Upper lobe of left lung (tissue), 4 donors: ENCODE results near the gene GRK3.

Experiments
- POLR2A ChIP-seq, 4 donors: fragments of 450-650 bp; IDR thresholded peaks; one replicate each; pipeline ENCODE4 v1.5.1; 2016 to 2017; ENCODE audit warnings: antibody characterized with exemption in 4 of 4, mild to moderate bottlenecking in 2 of 4
- POLR2AphosphoS5 ChIP-seq, 2 donors: sonication (generic); formaldehyde crosslinking; IDR thresholded peaks; one replicate each; pipeline ENCODE4 v1.5.1; 2017; ENCODE audit warnings: antibody characterized with exemption in 2 of 2
- TF ChIP-seq, protein P1 (sequence below), 6 experiments: fragments of 450-650 bp in 4 of 6; fragments of 200-600 bp in 2 of 6; sonication (generic) in 2 of 6; IDR thresholded peaks; one replicate each; pipeline ENCODE4 v1.5.1; 2016 to 2019; ENCODE audit warnings: antibody characterized with exemption in 6 of 6

DNA sequence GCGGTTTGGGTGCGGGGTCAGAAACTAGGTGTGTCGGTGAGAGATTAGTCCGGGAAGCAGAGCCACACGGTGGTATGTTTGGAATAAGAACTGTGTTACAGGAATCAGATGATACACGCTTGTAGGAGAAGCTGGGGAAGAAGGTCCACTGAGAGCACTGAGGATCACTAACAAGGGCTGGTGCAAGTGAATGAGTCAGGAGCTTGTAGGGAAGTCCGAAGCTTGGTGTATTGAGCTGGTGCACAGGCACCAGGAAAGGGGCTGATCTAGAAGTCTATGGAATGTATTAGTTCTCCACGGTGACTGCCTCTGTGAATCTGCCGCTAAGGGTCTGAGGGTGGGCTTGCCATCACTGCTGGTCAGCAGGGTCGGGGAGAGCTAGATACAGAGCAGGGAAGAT lies 18.8 kb upstream of the GRK3 start:
- TF ChIP-seq, protein P1, sequence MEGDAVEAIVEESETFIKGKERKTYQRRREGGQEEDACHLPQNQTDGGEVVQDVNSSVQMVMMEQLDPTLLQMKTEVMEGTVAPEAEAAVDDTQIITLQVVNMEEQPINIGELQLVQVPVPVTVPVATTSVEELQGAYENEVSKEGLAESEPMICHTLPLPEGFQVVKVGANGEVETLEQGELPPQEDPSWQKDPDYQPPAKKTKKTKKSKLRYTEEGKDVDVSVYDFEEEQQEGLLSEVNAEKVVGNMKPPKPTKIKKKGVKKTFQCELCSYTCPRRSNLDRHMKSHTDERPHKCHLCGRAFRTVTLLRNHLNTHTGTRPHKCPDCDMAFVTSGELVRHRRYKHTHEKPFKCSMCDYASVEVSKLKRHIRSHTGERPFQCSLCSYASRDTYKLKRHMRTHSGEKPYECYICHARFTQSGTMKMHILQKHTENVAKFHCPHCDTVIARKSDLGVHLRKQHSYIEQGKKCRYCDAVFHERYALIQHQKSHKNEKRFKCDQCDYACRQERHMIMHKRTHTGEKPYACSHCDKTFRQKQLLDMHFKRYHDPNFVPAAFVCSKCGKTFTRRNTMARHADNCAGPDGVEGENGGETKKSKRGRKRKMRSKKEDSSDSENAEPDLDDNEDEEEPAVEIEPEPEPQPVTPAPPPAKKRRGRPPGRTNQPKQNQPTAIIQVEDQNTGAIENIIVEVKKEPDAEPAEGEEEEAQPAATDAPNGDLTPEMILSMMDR (IDR thresholded peaks at IDR 0.05), result no peak
- TF ChIP-seq POLR2A (IDR thresholded peaks at IDR 0.05) (no peak), POLR2AphosphoS5 (IDR thresholded peaks at IDR 0.05) (no peak)
